T-helper 1 cell (primary cell): ENCODE results near the gene VPREB3.
A peak's percentile ranks its signal among the peaks of the same experiment; 100 is the strongest.

Source experiments
- DNase-seq, 5 donors: peaks; one replicate each; pipeline ENCODE4 v3.0.0-alpha.2; 2012 to 2020
- total RNA-seq, 4 donors: gene quantifications; one replicate each; lab custom pipeline; 2026; lab: John Stamatoyannopoulos, UW

VPREB3 gene, protein sequence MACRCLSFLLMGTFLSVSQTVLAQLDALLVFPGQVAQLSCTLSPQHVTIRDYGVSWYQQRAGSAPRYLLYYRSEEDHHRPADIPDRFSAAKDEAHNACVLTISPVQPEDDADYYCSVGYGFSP
- total RNA-seq: 0 reads per million in 4 donors

- no peak for DNase-seq
These were observed at the start of gene VPREB3 for GRCh38 chr22:23754220-23754919. Gene VPREB3, minus strand, starts transcription at chr22:23754425. Its CDS starts 62 bp downstream, at chr22:23754363.

DNA sequence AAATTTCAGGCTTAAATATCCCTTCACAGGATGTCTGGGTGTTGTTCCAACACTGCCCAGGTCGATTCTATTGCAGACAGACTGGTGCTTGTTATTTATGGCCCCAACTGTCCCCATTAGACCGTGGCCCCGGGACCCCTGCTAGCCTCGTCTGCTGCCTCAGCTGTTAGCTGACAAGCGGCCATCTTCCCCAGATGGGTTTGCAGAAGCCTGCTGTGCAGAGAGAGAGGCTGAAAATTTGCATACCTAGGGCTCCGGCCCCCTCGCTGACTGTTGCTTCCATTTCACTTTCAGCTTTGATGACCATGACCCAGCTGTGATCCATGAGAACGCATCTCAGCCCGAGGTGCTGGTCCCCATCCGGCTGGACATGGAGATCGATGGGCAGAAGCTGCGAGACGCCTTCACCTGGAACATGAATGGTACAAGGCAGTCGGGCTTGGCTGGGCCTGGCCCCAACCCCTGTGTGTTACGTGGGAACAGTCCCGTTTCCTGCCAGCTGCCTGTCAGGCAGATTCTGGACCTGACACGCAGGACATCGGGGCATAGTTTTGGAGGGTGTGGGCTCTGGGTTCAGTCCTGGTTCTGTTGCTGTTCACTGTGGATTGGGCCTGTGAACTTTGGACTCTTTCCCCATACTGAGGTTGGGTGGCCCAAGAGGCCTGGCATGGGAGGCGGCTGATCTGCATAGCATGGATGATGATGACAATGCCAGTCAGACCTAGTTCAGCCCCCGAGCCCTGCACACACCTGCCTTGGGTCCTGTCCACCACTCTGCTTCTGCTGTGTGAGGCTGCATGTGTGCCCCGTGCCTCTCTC is 49.0 kb upstream of the VPREB3 start:
- no peak for DNase-seq

GRCh38 chr22:23801886-23802377 is 47.7 kb upstream of the VPREB3 start:
- DNase-seq: no peak

DNA sequence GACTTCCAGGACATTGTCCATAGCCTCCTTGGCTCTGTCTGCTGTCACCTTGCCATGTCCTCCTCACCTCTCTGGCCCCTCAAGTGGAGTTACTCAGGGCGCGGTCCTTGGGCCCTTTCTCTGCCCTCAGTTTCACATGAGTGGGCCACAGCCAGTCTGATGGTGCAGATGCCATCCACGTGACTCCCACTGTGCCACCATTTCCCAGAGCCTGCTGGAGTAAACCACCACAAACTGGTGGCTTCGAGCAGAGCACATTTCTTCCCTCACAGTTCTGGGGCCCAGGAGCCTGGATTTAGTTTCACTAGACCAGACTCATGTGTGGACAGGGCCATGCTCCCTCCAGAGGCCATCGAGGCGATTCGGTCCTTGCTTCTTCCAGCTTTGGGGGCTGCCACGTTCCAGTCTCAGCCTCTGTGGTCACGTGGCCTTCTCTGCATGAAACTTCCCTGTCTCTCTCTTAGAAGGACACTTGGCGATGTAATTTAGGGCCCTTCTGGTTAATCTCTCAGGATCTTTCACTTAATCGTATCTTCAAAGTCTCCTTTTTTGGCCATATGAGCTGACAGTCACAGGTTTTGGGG is 47.1 kb upstream of the VPREB3 start:
- DNase-seq: no peak

DNA sequence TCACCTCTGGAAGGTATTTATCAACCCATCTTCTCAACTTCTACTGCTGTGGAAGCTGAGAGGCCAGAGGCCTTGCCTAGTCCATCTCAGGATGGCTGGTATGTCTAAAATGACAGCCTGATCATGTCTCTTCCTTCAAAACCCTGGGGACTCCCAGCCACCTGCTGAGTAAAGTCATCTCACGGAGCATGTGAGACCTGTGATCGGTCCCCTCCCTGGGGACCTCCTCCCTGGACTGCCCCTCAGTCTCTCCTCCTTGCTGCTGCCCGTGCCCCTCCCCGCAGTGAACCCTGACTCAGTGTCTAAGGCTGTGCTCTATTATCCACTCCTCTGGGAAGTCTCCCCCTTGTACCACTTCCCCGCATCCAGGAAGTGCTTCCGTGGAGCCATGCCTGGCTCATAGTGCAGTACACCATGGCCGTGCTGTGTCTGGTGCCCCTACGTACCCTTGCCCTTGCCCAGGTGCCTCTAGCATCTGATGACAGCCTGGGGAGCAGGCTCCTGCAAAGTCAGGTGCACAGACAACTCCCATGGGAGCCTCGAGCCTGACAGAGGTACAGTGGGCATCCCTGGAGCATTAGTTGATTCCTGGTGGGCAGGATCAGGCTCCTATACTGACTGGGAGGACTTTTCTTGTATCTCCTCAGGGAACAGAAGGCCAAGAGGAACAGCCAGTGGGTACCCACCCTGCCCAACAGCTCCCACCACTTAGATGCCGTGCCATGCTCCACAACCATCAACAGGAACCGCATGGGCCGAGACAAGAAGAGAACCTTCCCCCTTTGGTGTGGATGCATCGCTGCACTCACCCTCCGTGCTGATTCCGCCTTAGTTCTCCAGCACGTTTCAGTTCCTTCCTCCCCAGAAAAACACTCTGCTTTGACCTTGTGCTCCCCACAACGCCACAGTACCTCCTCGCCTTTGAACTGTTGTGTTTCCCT is 46.3 kb upstream of the VPREB3 start:
- DNase-seq: no peak

DNA sequence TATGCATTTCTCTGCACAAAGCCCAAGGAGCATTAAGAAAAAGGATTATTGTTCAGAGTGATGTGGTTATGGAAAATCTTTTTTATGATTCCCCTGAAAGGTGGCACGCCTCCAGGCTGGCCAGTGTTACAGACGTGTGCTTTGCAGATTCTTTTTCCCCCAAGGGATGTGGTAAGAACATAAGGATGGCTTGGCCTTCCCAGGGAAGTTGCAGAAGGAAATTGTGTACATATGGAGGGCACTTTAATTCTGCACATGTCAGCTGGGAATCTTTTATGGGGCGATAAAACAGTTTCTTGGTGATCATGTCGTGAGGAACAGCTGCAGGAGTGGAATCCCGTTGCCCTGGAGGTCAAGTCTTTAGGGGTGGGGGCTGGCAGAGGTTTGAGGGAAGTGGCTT is 42.2 kb upstream of the VPREB3 start:
- no peak for DNase-seq

DNA sequence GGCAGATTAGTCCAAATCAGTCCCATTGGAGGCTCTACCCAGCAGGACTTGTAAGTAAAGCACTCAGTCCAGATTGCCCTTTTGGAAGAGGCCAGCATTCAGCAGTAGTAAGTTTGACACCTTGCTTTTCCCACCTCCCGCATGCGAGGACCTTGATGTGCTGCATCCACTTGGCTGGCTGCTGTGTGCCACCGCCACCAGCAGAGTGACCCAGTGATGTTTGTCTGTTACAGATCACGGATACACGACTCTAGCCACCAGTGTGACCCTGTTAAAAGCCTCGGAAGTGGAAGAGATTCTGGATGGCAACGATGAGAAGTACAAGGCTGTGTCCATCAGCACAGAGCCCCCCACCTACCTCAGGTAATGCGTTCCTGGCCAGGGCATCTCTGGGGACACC is 39.1 kb upstream of the VPREB3 start:
- DNase-seq: no peak

DNA sequence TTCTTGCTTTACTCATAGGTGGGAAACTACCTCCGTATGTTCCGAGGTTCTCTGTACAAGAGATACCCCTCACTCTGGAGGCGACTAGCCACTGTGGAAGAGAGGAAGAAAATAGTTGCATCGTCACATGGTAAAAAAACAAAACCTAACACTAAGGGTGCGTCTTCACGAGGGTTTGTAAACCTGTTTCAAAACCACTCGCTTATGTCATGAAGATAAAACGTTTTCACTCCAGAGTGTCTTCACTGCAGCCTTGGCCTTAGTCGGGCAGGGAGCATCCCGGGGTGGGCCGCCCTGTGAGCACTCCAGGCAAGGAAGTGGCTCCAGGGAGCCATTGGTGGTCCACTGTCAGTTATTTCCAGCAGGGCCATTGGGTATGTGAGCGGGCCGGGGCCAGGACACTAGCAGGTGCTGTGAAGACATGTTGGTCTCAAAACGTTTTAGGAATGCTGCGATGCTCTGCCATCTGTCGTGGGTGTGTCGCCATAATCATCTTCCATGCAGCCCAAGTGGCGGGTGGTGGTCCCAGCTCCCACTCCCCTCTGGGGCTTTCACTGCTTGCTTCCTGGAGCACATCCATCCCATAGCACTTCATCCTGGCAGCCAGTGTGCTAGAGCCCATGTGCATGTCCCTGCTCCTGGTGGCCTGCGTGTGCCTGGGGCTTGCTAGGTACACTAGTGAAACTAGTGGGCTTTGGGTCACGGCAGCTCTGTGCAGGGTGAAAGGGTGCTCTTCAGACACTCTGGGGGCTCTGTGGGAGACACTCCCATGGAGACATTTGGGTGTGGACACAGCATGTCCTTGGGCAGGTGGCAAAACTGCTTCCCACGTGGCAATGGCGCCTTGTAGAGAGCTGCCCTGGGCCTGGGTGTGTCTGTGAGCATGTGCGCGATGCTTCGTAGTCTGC is 37.8 kb upstream of the VPREB3 start:
- DNase-seq: no peak

- DNase-seq: no peak
These were observed 36.9 kb upstream of the VPREB3 start for GRCh38 chr22:23790819-23791737.

DNA sequence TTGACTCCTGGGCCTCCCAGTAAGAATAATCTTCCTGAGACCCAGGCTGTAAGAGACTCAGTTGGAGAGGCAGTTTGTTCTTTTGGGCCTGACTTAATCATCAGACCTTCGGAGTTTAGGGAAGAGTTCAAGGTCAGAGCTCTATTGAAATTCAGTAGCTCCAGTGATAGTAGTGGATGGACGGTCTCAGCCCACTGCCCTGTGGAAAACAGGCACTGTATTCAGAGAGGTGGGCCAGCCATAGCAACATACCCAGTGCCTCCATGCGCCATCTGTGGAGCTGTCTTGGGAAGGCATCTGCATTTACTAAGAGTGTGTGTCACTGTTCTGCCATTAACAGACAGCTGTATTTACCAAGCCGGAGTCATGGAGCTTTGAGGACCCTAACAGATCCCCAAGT is 35.4 kb upstream of the VPREB3 start:
- no peak for DNase-seq

- no peak for DNase-seq
These were observed 34.9 kb upstream of the VPREB3 start for GRCh38 chr22:23789121-23789520.

GRCh38 chr22:23787910-23788309 is 33.7 kb upstream of the VPREB3 start:
- DNase-seq: no peak

DNA sequence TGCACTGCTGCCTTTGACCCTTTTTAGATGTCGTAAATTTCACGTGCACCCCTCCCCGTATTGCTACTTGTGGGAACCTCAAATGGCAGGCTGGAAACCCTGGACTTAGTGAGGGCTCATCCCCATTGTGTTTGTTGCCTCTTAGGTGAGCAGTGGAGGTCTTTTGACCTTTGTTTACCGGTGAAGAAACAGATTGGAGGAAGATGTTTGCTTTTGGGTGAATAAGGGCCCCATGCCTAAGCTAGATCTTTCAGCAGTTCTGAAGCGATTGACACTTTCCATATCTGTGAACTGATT is 33.3 kb upstream of the VPREB3 start:
- DNase-seq: no peak

GRCh38 chr22:23786752-23787599 is 32.8 kb upstream of the VPREB3 start, which contains the start of gene SMARCB1:
Gene SMARCB1, plus strand, starts transcription at chr22:23786966. Its CDS starts 204 bp downstream, at chr22:23787170.
- peak; percentile 77 to 90 (median 85) for DNase-seq

- no peak for DNase-seq
These were observed 32.1 kb upstream of the VPREB3 start for GRCh38 chr22:23786261-23786710.

DNA sequence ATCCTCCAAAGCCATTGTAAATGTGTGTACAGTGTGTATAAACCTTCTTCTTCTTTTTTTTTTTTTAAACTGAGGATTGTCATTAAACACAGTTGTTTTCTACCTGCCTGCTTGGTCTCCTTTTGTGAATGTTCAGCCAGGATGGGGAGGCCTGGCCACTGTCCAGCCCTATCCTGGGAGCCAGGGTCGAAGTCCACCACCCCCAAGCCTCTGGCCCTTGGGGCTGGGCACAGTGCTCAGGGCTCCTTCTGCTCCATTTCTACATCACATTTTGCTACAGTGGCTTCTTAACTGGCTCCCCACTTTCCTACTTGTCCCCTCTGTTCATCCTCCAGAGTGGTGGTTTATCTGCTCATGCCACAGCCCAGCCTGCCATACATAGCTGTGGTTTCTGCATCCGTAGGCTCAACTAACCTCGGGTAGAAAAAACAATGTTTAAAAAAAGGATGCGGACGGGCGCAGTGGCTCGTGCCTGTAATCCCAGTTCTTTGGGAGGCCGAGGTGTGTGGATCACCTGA is 30.0 kb upstream of the VPREB3 start:
- no peak for DNase-seq

DNA sequence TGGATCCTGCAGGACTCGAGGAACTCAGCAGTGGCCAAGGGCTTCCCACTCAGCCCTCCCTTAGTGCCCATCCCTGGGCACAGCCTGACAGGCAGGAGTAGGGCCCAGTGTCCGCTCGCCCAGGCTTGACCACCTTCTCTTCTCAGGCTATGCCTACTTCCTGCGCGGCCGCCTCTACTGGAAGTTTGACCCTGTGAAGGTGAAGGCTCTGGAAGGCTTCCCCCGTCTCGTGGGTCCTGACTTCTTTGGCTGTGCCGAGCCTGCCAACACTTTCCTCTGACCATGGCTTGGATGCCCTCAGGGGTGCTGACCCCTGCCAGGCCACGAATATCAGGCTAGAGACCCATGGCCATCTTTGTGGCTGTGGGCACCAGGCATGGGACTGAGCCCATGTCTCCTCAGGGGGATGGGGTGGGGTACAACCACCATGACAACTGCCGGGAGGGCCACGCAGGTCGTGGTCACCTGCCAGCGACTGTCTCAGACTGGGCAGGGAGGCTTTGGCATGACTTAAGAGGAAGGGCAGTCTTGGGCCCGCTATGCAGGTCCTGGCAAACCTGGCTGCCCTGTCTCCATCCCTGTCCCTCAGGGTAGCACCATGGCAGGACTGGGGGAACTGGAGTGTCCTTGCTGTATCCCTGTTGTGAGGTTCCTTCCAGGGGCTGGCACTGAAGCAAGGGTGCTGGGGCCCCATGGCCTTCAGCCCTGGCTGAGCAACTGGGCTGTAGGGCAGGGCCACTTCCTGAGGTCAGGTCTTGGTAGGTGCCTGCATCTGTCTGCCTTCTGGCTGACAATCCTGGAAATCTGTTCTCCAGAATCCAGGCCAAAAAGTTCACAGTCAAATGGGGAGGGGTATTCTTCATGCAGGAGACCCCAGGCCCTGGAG is 29.3 kb upstream of the VPREB3 start:
- DNase-seq: no peak

GRCh38 chr22:23782703-23783102 is 28.5 kb upstream of the VPREB3 start:
- no peak for DNase-seq
